ENCODE measurements around the gene IPCEF1. TPM values are rescaled to one million over a fixed set of nuclear protein-coding genes. Genes with fewer than 3 reads are reported as not detected.

The IPCEF1 gene
- total RNA-seq, 1 experiment from 2014 or later: 0.48 TPM

GRCh38 chr6:154314084-154314483 is 42.5 kb downstream of the IPCEF1 start:
- H2BK12ac ChIP-seq (ENCODE audit: insufficient read length, low read depth, low read length): no peak overlapping the region
- H3K4me1 ChIP-seq (ENCODE audit: insufficient read depth, low read length): no peaks in the 10 kb centered on the region
- H2BK5ac ChIP-seq (ENCODE audit: insufficient read length, low read length): no peak overlapping the region
- no peaks in the 10 kb centered on the region for H3K9me3 ChIP-seq (ENCODE audit: control insufficient read depth, low read depth, low read length)
- H3K23me2 ChIP-seq (ENCODE audit: insufficient read length, low read depth, low read length, poor library complexity, severe bottlenecking): no peaks in the 10 kb centered on the region
- no peaks in the 10 kb centered on the region for H3K27me3 ChIP-seq (ENCODE audit: insufficient read depth, low read length)
- no peak overlapping the region for H3T11ph ChIP-seq (ENCODE audit: low read length)
- H3K27ac Mint-ChIP-seq: no peak overlapping the region
- no peak overlapping the region for H3K14ac ChIP-seq (ENCODE audit: insufficient read depth, low read length)
- TF ChIP-seq CTCF (conservative IDR thresholded peaks at IDR 0.05): no peak
- no peaks in the 10 kb centered on the region; the same call in 1 of the 2 replicates for H3K27me3 Mint-ChIP-seq (ENCODE audit: low read depth)
- no peak overlapping the region for H2BK120ac ChIP-seq (ENCODE audit: low read depth, low read length, poor library complexity, severe bottlenecking)
- H3K56ac ChIP-seq (ENCODE audit: insufficient read length, low read depth, low read length): no peak overlapping the region
- H3K36me3 Mint-ChIP-seq (ENCODE audit: insufficient read depth in 1 of 3, low read depth in 3 of 3): 0 out of 7 replicates have a peak, but pooled peaks cover 0 to 3% (median 0%) of the 10 kb centered on the region in 3 experiments
- H4K5ac ChIP-seq (ENCODE audit: insufficient read length, low read depth, low read length): no peak overlapping the region
- no peak overlapping the region for H3K18ac ChIP-seq (ENCODE audit: insufficient read length, low read depth, low read length)
- no peak overlapping the region for H2AK5ac ChIP-seq (ENCODE audit: insufficient read length, low read length)
- peaks cover 4 to 6% of the 10 kb centered on the region in 2 experiments; a peak in 3 of 5 replicates for H3K9me3 Mint-ChIP-seq
- no peak overlapping the region for H3K23ac ChIP-seq (ENCODE audit: insufficient read length, low read depth, low read length)
- H3K9ac ChIP-seq (ENCODE audit: extremely low read depth, insufficient read length, low read length): no peak overlapping the region
- no CpG with 5 or more reads among the region's 1 CpG for WGBS (ENCODE audit: extremely low coverage, insufficient read length, low lambda C conversion rate)
- no peaks in the 10 kb centered on the region for H3K79me2 ChIP-seq (ENCODE audit: insufficient read depth, low read length)
- no peak overlapping the region for H4K8ac ChIP-seq (replicated peaks; ENCODE audit: insufficient read length, low read depth, low read length)
- H3K4me3 Mint-ChIP-seq: no peak overlapping the region
- H2AFZ ChIP-seq (ENCODE audit: low read length): no peak overlapping the region
- H2BK20ac ChIP-seq (ENCODE audit: low read depth, low read length, poor library complexity, severe bottlenecking): no peak overlapping the region
- no peak overlapping the region for H3K4me2 ChIP-seq (ENCODE audit: insufficient read depth, insufficient read length, low read length)
- no peak overlapping the region for H3K4ac ChIP-seq (ENCODE audit: low read depth, low read length)
- no peak overlapping the region for H4K91ac ChIP-seq (ENCODE audit: insufficient read length, low read depth, low read length)
- no peaks in the 10 kb centered on the region for H3K79me1 ChIP-seq (ENCODE audit: insufficient read depth, low read depth, low read length, poor library complexity, severe bottlenecking)
- H4K20me1 ChIP-seq (ENCODE audit: control insufficient read depth, insufficient read depth, insufficient read length): no peaks in the 10 kb centered on the region
- no peak overlapping the region for H2BK15ac ChIP-seq (ENCODE audit: low read depth, low read length)
- H3K4me1 Mint-ChIP-seq: no peaks in the 10 kb centered on the region
- no peak overlapping the region for H3K27ac ChIP-seq (ENCODE audit: insufficient read length, low read depth, low read length)
- no peak for DNase-seq

Data from H9 (cell line).